Stimulated activated CD4-positive, alpha-beta T cell treated with anti-CD3 and anti-CD28 coated beads, Interleukin-1b, Interleukin-23, amount 100 ng/mL, for 1 hour (primary cell): Measurements from ENCODE around the gene NOL3.
"Not testable (repeated sequence)": the region's sequence is repeated elsewhere in the genome, so short reads cannot be mapped to it uniquely, and the experiment has no call there.

Experiments
- DNase-seq, 2 donors: peaks; one replicate each; pipeline ENCODE4 v3.0.0-alpha.2; 2020; ENCODE audit warnings: low read depth in 2 of 2

Gene NOL3

DNA sequence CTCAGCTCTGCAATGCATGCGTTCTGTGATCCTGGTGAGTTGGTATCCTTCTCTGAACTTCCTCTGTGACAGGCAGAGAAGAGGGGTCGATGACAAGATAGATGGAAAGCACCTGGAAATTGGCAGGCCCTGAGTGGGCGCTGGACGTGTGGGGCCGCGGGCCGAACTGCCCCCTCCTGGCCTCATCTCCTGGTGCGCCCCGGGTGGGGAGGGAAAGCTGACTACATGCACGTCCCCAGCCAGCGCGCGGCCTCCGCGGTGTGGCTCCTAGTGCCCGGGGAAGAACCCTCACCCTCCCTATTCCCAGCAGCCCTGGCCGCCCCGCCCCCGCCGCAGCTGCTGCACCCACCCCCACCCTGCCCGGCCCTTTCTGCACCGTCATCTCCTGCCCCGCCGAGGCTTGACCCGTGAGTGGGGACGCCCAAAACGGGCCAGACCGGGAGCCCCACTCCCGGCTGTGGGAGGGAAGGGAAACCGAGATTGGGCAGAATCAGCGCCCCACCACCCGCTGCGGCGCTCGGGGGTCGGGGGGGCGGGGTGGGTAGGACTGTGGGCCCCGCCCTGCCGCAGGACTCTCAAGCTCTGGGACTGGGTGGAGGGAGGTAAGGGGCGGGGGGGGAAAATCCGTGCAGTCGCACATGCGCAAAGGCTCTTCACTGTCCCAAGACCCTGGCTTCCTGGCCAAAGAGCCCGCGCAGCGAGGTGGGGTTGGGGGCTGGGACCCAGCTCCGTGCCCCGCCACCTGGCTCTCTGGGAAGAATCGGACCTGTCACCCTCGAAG lies at the start of gene NOL3:
Gene NOL3, plus strand, starts transcription at position 371 of the 781 bp plus-strand sequence.
- DNase-seq = no peak

DNA sequence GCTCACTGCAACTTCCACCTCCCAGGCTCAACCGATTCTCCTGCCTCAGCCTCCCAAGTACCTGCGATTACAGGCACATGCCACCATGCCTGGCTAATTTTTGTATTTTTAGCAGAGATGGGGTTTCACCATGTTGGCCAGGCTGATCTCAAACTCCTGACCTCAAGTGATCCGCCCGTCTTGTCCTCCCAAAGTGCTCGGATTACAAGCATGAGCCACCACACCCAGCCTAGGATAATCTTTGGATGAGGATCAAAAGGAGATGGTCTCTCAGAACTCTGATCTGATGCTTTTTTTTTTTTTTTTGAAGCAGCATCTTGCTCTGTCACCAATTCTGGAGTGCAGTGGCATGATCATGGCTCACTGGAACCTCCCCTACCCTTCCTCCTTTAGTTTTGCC lies 47.5 kb upstream of the NOL3 start:
- DNase-seq = not testable (repeated sequence)

DNA sequence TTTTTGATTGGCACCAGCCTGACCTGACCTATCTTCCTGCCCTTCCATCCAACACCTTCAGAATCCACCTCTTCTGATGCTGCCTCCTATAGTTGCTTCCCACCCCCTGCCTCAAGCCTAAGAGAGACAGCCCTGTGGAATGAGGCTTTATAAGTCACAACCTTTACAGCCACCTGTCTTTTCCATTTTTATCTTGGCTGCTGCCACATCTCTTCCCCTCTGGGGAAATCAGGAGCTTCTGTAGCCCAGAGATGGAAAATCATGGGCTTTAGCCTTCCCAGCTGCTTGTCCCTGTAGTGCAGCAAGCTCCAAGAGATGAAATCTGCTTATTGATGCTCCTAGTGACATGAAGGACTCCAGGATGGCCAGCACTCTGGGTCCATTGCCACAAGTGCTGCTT lies 41.9 kb upstream of the NOL3 start:
- no peak for DNase-seq

DNA sequence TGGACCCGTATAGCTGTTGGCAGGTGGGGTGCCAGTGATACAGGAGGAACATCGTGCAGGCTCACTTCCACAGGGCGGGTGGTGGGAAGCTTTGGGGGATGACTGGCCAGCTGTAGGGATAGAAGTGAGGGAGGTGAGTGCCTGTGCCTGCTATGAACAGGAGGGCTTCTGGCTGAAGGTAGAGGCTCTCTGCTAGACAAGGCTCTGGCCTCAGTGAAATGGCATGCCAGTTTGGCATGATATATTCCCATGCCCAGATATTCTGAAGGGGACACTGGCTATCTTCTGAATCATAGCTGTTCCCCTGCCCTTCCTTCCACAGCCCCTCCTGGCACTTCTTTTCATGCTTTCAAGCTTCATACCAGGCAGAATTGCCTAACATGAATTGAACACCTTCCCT lies 41.5 kb upstream of the NOL3 start:
- DNase-seq = no peak

DNA sequence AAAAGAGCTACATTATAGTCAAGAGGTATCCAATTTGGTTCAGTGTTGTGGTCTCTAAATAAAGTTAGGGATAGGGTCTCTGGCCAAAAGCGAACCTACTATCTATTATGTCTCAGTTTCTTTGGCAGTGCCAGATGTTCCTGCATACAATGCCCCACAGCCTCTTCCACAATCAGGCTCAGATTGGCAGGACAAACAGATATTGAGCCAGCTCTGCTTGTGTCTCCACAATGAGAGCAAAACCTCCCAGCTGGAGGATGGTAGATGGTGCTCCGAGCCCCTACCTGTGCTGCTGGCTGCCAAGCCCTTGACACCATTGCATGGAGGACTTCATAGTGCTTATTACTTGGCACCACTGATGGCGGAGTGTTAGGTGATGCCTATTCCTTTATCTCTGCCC lies 40.9 kb upstream of the NOL3 start:
- no peak for DNase-seq

DNA sequence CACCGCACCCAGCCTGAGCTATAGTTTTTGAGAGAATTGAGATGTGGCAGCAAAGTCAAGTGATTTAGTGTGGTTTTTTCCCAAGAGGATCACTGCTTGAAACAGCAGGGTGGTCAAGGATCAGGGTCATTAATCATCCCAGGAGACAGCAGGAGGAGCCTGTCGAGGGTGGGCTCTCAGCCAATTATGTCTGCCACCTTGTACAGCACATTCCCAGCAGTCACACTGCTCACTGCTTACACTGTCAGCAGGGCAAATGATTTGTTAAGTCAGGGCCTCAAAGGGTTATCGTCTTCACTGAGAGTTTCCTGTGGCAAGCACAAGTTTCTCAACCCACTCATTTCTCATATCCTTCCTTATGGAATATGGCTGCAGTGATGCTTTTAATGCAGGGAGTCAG lies 32.7 kb upstream of the NOL3 start:
- DNase-seq = no peak

DNA sequence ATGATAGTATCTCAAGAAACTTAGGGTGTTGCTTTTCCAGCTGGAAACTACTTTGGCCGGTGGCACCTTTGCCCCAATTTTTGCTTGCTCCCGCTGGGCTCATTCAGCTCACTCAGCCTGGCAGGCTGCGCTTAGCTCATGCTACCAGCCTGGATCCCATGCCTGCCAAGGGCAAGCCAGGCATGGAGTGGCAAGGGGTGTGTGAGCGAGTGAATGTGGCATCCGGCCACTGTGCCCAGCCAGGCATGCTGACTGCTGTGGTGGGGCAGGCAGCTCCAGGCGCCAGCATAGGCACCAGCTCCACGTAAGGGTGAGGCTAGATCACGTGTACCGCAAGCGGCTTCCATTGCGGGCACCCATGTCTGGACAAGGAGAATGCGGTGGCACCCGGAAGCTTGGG lies 28.9 kb upstream of the NOL3 start:
- DNase-seq = no peak

DNA sequence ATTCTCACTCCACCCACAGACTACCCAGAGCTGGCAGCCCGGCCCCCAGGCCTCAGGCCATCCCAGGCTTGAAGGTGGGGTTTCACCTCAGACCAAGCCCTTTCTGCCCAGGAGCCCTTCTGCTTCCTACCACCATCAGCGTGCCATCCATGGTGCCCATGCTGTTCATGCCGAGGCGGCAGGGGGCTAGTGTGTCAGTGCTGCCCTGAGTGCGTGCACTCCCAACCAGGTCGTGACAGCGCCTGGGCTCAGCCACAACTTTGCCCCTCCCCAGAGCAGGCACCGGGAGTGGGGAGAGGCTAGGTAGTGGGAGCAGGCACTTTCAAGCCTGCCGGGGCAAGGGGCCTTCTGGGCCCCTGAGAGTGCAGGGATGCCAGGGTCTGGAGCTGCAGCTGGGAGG lies 28.0 kb upstream of the NOL3 start:
- no peak for DNase-seq

DNA sequence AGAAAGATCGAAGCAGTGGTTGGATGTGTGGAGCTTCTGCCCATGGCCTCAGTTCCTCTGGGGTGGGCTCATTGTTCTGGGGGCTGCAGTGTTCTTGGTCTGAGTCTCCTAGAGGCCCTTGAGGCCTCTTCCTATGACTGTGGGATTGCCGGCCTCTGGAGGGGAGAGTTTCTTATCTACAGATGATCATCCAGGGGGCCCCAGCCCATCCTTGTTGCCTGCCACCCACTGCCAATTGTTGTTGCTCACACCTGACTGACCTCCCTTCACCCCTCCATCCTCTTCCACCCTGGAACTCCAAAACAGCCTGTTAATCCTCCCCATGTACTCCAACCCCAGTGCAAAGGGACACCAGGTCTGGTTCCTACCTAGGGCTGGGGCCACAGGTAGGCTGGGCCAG lies 25.4 kb upstream of the NOL3 start:
- no peak for DNase-seq

DNA sequence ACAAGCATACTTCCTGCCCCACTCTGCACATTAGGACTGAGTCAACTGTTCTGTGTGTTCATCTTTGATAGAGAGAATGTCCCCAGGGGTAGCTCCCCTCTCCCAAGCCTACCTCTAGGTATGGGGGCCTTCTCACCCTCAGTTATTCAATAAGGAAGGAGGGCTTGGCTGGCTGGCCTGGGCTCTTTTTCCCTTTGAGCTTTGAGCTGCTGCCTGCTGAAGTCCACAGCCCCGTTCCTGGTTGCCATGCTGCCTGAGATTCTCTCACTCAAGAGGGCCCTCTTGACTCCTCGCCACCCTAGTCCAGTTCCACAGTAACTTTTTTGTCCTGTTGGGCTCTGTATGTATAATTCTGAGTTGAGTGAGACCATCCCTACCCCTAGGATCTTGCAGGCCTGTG lies 24.6 kb upstream of the NOL3 start:
- DNase-seq = no peak

DNA sequence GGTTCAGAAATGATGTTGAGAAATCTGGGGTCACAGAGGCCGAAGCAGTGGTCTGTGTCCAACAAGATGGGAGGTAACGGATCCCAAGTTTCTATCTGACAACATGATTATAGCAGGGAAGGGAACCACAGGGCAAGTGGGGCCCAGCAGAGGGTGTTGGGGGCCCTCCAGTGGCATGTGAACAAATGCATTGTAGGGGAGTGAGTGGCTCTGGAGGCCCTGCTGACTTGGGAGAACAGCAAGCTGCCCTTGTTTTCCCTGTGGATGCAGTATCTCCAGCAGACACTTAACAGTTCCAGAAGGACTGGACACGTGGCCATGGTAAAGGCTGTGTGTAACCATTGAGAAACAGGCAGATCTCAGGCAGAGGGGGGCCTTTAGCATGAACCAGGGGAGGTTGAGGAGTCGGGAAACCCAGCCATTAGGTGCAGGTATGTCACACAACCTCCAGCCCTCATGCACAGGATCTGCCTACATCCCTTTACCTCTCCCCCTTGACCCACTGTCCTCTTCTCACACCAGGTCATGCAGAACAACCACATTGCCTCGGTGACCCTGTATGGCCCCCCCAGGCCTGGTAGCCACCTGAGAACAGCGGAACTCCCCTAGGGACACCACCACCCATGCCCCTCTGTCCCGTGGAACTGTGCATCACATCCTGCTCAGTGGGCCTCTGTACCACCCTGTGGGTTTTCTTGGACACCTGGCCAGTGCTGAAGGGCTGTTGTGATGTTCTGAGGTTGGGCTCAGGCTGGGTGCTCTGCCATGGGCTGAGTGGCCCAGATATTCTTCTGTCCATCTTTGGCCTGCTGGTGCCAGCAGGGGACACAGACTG lies 23.6 kb upstream of the NOL3 start:
- DNase-seq = no peak

DNA sequence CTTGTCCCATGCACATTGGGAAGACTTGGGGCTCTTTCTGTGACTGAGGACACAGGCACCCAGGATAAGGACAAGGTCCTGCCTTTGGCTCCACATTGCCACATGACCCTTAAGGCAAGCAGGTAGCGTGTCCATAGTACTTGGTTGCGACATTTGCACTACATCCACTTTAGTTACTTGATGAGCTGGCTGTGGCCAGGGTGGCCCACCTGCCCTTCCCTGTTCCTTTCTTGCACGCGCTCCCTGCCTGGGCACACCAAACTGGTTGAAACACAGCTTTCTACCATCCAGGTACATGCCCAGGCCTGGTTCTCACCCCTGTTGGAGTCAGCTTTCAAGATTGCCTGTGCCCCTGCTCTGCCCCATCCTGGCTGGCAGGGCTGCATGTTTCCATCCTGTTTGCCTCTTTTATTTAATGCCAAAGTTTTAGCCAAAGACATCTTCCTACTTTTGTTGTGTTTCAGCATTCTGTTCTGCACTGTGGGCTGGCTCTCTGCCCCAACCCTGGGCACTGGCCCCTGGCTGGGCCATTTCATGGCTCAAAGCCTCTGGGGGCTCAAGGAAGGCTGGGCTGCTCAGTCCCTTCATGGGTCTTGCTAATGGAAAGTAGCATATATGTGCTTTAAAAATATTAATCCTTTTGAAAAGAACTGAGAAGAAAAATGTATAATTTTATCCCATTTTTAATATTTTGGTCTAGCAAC lies 22.7 kb upstream of the NOL3 start:
- no peak for DNase-seq

DNA sequence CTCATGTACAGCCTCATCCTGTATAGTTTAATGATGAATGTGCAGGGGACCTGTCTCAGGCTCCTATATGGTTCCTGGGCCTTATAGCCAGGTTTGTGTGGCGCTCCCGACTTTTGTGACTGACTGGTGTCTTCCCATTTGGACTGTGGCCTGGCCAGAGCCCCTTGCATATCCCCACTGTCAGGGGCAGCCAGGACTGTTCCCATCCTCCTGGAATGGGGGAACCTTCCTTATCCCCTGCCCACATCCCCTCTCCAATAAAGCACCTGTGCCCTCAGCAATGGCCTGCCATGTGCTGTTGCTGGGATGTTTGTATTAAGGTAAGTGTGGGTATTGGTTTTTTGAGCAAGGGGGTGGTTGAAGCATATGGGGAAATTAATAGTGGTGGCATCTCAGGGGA lies 22.1 kb upstream of the NOL3 start:
- DNase-seq = no peak

DNA sequence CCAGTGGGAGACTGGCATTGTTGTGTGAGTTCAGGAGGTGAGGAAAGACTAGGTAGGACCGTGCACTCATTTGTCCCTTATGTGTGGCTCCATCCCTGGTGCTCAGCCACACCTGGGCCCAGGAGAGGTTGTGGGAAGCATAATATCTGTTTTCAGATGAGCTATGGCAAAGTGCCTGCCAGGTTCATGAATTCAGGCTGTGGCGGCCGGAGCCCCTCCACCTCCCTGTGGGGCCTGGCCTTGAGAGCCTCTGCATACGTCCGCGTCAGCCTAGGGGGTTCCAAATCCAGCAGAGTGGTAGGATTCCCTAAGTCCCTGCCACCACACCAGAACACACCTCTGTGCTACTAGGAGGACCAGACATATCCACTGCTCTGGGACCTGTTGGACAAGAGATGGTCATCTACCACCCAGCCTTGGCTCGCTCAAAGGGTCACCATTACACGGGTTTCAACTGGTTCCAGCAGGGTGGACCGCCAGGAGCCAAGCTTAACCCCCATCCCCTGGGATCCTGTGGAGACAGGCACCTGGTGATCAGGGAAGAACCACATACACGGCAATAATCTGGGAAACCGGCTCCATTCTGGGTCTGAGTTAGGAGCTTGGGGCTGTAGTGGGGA lies 21.6 kb upstream of the NOL3 start:
- no peak for DNase-seq

DNA sequence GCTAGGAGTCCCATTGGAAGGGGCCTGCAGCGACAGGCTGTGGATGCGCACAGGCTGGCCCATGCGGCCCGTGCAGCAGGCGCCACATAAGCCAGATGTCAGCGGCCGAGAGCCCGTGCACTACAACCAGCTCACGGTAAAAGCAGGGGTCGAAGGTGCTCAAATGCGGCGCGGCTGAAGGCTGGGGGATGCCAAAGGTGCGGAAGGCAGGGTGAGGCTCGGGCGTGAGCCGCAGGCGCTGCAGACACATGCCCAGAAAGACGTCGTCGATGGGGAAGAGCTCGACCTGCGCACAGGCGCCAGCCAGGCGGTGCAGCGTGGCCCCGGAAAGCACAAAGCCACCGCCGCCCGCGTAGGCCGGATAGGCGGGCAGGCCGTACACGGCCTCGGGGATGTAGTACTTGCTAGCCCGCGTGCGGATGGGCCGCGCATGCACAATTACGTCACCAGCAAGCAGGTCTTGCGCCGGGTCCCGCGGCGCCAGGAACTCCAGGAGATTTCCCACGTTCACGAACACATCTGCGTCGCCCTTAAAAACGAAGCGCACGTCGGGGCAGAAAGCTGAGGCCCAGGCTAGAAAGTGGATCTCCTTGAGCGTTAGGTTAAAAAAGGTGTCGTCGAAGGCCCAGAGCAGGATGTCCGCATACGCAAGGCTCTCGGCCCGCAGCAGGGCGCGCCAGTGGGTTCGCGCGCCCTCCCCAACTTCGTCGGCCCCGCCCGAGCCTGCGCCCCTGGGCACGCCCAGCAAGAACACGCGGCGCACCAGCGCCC lies 20.9 kb upstream of the NOL3 start:
- no peak for DNase-seq

DNA sequence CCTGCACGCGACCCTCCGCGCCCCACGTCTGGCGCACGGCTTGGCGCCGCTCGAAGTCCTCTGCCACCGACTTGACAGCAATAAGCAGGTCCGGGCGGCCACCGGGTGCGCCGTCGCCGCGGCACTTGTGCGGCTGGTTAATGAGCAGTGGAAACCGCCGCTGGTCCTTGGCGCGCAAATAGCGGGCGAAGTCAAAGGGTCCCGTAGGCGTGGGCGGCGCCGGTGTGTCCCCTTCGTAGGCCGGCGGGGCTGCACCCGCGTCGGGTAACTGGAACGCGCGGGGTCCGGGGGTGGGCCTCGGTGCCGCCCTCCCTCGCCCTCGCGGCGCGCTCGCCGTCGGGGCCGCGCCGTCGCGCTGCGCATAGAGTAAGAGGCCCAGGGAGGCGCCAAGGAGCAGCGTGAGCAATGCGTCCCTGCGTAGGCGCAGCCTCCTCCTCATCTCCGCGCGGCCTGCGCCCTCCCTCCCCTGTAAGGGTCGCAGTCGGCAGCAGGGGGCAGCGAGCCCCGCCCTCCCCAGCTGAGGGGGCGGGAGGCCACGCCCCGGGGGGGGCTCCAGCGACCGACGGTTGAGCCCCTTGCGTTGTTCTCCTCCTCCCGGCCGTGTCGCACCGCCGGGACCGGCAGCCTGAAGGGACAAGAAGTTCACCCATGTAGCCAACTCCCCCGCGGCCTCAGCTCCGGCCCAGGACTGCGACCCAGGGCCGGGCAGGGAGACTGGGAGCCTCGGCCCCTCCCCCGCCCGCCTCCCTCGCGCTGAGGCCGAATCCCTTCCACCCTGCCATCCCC lies 20.1 kb upstream of the NOL3 start:
- DNase-seq = no peak

DNA sequence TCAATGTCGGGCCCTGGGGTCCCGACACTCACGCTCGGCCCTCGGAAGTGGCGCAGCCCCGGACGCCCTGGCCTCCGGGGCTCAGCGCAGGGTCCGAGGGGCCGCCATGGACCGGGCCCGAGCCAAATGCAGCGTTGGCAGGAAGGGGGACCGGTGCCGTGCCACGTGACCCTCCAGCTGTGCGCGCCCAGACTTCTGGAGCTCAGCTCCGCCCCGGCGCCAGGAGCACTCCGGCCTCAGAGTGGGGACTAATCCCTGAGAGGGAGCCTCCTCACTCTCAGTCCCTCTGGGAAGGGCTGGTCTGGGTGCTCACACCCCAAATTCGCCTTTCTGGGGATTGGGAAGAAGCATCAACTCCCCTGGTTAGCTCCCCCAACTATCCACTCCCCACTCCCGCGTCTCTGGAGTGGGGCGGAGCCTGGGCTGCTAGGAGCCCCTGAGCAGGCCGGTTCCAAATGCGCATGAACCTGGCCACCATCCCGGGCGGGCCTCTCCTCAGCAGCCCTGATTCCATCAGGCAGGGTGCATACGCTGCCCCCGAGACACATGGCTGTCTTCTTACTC lies 19.4 kb upstream of the NOL3 start, which contains the start of gene B3GNT9:
Gene B3GNT9, minus strand, starts transcription at position 166 of the 564 bp plus-strand sequence. CDS start 513 bp downstream, outside the sequence.
- DNase-seq = no peak

DNA sequence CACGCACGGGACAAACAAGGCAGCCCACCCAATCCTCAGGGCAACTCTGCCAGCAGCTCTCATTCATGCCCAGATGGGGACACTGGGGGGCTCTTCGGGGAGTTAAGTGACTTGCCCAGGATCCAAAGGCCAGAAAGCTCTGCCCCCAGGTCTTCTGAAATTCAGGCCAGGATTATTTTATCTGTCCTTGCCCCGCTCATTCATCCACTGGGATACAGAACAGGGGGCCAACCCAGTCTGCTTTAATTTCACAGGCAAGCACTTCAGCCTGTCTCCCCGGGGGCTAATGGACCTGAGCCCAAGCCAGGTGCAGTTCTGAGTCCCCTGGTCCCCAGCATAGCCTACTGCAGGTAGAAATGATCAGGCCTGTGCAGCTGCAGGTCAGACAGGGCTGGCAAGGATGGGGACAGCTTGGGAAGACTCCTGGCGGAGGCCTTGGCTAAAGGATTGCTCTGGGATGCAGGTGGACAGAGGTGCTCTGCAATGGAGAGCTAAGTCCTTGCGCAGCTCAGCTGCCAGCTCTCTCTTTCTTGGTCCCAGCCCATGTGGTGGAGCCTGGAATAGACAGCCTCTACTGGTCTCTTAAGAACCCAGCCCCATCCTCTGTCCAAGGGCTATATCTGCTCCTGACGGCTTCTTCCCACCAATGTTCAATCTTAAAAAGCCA lies 18.8 kb upstream of the NOL3 start:
- no peak for DNase-seq

DNA sequence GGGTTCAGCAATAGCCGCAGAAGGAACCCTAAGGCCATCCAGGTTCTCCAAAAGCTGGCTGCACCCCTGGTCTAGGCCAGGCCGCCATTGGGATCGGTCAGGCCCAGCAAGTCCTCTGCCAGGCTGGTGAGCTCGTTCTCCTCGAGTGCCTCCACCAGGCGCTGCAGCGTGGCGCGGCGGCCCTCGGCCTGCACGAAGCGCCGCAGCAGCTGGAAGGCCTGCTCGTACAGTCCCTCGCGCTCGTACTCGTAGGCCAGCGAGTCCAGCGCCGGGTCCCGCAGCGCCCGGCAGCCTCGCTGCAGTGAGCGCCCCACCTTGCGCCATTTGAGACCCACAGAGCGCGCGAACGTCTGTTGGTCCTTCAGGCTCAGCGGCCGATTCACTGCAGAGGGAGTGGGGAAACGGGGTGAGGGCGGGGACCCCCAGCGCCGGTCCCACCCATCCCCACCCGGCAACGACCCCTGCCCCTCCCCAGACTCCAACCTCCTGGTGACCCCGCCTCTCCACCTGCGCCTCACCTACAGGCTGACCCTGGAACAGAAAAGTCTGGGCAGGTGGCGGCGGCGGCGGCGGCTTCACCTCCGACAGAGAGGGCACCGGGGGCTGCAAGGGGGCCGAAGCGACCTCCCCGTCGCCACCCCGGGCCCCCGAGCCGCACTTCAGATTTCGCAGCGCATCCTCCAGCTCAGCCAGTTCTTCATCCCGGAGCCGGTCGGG lies 15.6 kb upstream of the NOL3 start:
- DNase-seq = no peak
